NCI-H2107 (cell line): ENCODE data around the gene AARS2.

Source experiments
- DNase-seq: peaks from one replicate; lab custom pipeline; 2025; lab: John Stamatoyannopoulos, UW

Gene AARS2

GRCh38 chr6:44262467-44263353 lies 50.4 kb downstream of the AARS2 start:
- DNase-seq: no peak

GRCh38 chr6:44261581-44261980 lies 51.6 kb downstream of the AARS2 start:
- no peak for DNase-seq

GRCh38 chr6:44260451-44261297 lies 52.5 kb downstream of the AARS2 start:
- no peak for DNase-seq

- no peak for DNase-seq
Observed at GRCh38 chr6:44260011-44260410, 53.1 kb downstream of the AARS2 start.

- DNase-seq: no peak
Observed at GRCh38 chr6:44258921-44259320, 54.2 kb downstream of the AARS2 start.

- no peak for DNase-seq
Observed at GRCh38 chr6:44258325-44258863, 54.8 kb downstream of the AARS2 start.

- DNase-seq: no peak
Observed at GRCh38 chr6:44257753-44258324, 55.3 kb downstream of the AARS2 start.

- peak; percentile 59 for DNase-seq
Observed at GRCh38 chr6:44257025-44257752, 56.0 kb downstream of the AARS2 start, which contains the start of gene SLC35B2. Gene SLC35B2 (minus strand): TSS chr6:44257528. CDS start chr6:44257410, 118 bp downstream.

GRCh38 chr6:44256775-44257024 lies 56.4 kb downstream of the AARS2 start:
- DNase-seq: no peak

- DNase-seq: no peak
Observed at GRCh38 chr6:44255871-44256774, 57.0 kb downstream of the AARS2 start.

- no peak for DNase-seq
Observed at GRCh38 chr6:44255105-44255808, 57.9 kb downstream of the AARS2 start.

GRCh38 chr6:44254191-44255104 lies 58.7 kb downstream of the AARS2 start:
- no peak for DNase-seq

- DNase-seq: no peak
Observed at GRCh38 chr6:44253307-44254101, 59.6 kb downstream of the AARS2 start.

- no peak for DNase-seq
Observed at GRCh38 chr6:44251576-44252524, 61.3 kb downstream of the AARS2 start.

- no peak for DNase-seq
Observed at GRCh38 chr6:44250718-44251123, 62.4 kb downstream of the AARS2 start.

- DNase-seq: no peak
Observed at GRCh38 chr6:44250067-44250717, 63.0 kb downstream of the AARS2 start.
